Activated T-helper 1 cell treated with anti-CD3 and anti-CD28 coated beads, Interleukin-12 subunit alpha, Interleukin-12 subunit beta, Interleukin-2, Interleukin-4 antibody, amounts not matched to agents 30 ng/mL and 10 ng/mL and 1 ng/mL, durations not matched to agents 14 hours and 24 hours and 36 hours (primary cell): ENCODE results near the gene BTRC. TPM values are rescaled to one million over a fixed set of nuclear protein-coding genes. Genes with fewer than 3 reads are reported as not detected.
A peak's percentile ranks its signal among the peaks of the same experiment; 100 is the strongest.

Source experiments
- DNase-seq: peaks from one replicate; pipeline ENCODE4 v3.0.0; 2021; ENCODE audit warnings: low spot score
- H3K27ac Mint-ChIP-seq: one replicate; pipeline ENCODE4 v1.8.0; 2021; ENCODE audit warnings: mild to moderate bottlenecking, mixed read lengths
- H3K27me3 Mint-ChIP-seq: one replicate; pipeline ENCODE4 v1.8.0; 2022; ENCODE audit warnings: mild to moderate bottlenecking, moderate library complexity, mixed read lengths; ENCODE audit not compliant: insufficient read depth
- H3K36me3 Mint-ChIP-seq: one replicate; pipeline ENCODE4 v1.8.0; 2021; ENCODE audit warnings: low read depth, mixed read lengths
- H3K4me1 Mint-ChIP-seq: one replicate; pipeline ENCODE4 v1.8.0; 2021; ENCODE audit warnings: low read depth, mixed read lengths
- H3K4me3 Mint-ChIP-seq: one replicate; pipeline ENCODE4 v1.8.0; 2021; ENCODE audit warnings: mild to moderate bottlenecking, moderate library complexity, mixed read lengths
- H3K9me3 Mint-ChIP-seq: one replicate; pipeline ENCODE4 v1.8.0; 2021; ENCODE audit warnings: mixed read lengths
- intact Hi-C: fragments of 100-400 bp; cut with micrococcal nuclease; formaldehyde crosslinking; loops from one replicate; pipeline ENCODE4 v1.15.1; 2024
- total RNA-seq: library from RNA; stranded (reverse); gene quantifications from 2 replicates; pipeline ENCODE4 v1.2.3, GENCODE V29; 2022

Gene BTRC
- total RNA-seq, 1 donor from 2014 or later = 22.2 TPM

DNA sequence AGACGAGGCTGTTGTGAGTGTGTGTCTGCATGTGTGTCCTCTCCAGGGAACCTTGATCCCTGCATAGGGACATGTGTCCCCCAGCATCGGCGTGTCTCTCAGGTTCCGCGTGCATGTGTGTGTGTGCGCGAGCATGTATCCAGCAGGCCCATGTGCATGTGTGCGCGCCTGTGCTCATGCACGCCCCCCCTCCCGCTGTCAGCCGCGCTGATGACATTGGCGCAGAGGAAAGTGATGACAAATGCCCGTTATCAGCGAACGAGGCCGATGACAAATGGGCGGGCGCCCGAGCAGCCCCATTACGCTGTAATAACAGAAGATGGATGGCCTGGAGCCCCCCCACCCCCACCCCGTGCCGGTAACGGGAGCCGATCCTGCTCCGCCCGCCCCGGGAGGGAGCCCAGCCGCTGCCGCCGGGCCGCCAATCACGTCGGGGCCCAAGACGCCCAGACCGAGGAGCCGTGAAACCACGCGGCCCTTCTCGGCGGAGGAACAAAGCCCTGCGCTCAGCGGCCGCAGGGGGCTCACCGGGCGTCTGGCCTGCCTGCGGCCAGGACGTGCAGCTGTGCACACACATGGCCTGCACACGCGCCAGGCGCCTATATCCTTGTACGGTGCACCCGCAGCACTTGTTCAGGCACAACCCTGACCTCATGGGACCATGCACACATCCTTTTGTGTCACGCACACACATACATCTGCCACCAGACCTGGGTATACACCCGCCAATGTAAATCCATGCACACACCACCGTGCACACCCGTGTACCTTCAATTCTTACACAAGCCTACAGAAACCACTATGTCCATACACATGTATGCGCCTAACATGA lies 212.6 kb downstream of the BTRC start:
- H3K27me3 Mint-ChIP-seq = peaks cover 54% of the 10 kb centered on the region
- intact Hi-C loops = loop anchor here (5.0 kb wide), 1 partner anchor 264 kb away; no protein-coding TSS in a partner anchor
- H3K27ac Mint-ChIP-seq = no peak overlapping the region
- no peaks in the 10 kb centered on the region for H3K4me1 Mint-ChIP-seq
- H3K4me3 Mint-ChIP-seq = no peak overlapping the region
- no peaks in the 10 kb centered on the region for H3K36me3 Mint-ChIP-seq
- no peak for DNase-seq
- no peaks in the 10 kb centered on the region for H3K9me3 Mint-ChIP-seq

DNA sequence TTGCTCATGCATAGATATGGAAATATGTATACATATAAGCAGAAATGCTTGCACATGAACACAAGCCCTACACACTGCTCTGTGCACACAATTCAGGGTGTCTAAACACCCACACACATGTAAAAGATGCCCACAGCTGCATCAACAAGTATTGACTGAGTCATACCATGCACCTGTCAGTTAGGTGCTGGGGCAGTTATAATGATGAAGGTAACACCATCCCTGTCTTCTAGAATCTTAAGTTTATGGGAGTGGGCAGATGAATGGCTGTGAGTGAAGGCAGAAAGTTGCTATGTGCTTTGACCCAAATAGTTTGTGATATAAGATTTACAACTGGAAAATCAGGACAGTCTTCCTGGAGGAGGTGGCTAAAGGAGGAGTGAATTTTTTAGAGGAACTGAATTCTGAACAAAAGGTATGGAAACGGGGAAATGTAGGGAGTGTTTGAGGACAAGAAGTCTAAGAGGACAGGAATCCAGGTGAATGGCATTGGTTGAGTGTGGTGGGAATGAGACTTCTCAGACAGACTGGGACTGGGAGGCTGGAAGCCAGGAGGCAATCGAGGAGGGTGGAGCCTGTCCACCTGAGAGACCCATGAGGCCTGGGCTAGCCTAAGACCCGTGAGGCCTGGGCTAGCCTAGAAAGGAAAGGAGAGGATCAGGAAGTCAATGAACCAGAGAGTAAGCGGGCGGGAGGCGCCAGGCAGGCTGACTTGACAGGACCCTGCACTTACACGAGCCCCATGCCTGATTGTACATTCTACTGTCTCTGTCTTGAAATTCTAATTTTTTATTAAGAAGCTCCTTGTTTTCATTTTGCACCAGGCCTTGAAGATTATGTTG lies 213.4 kb downstream of the BTRC start:
- DNase-seq = no peak
- Mint-ChIP-seq H3K4me1 (no peaks in the 10 kb centered on the region), H3K27me3 (peaks cover 54% of the 10 kb centered on the region), H3K4me3 (no peak overlapping the region), H3K27ac (no peak overlapping the region), H3K9me3 (no peaks in the 10 kb centered on the region), H3K36me3 (no peaks in the 10 kb centered on the region)
- intact Hi-C loops = loop anchor here (5.0 kb wide), 1 partner anchor 265 kb away; no protein-coding TSS in a partner anchor

DNA sequence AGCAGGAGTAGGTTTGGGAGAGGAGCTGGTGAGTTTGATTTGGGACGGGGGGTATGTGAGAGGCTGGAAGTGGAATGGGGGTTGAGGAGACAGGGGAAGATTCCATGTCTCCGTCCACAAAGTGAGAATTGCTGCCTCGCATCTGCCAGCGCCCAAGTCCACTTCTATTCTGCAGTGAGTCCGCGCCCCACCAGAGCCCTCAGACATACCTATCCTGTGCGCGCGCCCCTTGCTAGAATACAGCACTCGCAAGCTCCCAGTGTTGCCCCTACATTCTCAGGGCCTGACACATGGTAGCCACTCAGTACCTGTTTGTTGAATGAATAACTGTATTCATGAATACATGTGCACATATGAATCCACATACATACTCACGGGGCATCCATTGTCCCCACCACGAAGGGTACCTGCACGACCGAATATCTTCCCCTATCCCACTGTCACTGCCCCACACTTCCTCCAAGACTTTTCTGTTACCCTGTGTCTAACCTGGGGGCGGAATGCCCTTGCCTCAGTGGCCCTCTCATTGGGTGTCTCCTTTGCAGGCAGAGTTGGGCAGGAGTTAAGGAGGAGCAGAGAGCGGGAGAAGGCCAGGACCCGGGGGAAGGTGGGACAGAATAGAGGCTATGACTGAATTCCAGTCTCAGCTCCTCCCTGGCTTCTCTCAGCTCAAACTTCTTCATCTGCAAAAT lies 214.2 kb downstream of the BTRC start:
- no peak for DNase-seq
- no peak overlapping the region for H3K4me3 Mint-ChIP-seq
- peaks cover 54% of the 10 kb centered on the region for H3K27me3 Mint-ChIP-seq

DNA sequence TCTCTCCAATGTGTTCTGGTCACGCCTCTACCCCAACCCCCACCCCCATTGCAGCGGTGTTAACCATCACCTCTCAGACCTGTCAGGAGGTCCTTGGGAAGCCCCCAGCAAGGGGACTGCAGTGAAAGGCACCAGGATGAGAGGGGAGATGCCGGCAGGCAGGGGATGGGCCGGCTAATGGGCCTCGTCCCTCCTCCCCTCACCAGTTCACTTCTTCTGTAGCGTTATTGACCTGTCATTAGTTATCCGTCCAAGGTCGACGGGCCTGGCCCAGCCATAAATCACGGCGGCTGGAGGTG lies 215.3 kb downstream of the BTRC start:
- no peaks in the 10 kb centered on the region for H3K36me3 Mint-ChIP-seq
- no peak overlapping the region for H3K27ac Mint-ChIP-seq
- H3K9me3 Mint-ChIP-seq = no peaks in the 10 kb centered on the region
- intact Hi-C loops = loop anchor here (5.0 kb wide), 1 partner anchor 267 kb away; no protein-coding TSS in a partner anchor
- H3K4me3 Mint-ChIP-seq = peak overlapping the region; percentile 68
- peaks cover 45% of the 10 kb centered on the region for H3K27me3 Mint-ChIP-seq
- no peak for DNase-seq
- no peaks in the 10 kb centered on the region for H3K4me1 Mint-ChIP-seq

More for the DNA sequence above, 214.2 kb downstream of the BTRC start:
- Mint-ChIP-seq H3K4me1 (no peaks in the 10 kb centered on the region), H3K9me3 (no peaks in the 10 kb centered on the region), H3K36me3 (no peaks in the 10 kb centered on the region), H3K27ac (no peak overlapping the region)
- intact Hi-C loops = loop anchor here (5.0 kb wide), 1 partner anchor 266 kb away; no protein-coding TSS in a partner anchor

GRCh38 chr10:101569622-101570427 lies 215.9 kb downstream of the BTRC start:
- H3K4me3 Mint-ChIP-seq = peak overlapping the region; percentile 68
- peak; percentile 61 for DNase-seq
- no peaks in the 10 kb centered on the region for H3K4me1 Mint-ChIP-seq
- intact Hi-C loops = loop anchor here (1.0 to 5.0 kb wide), 6 partner anchors 34 to 409 kb away; no protein-coding TSS in a partner anchor
- H3K27ac Mint-ChIP-seq = no peak overlapping the region
- no peaks in the 10 kb centered on the region for H3K9me3 Mint-ChIP-seq
- H3K36me3 Mint-ChIP-seq = no peaks in the 10 kb centered on the region
- H3K27me3 Mint-ChIP-seq = peaks cover 43% of the 10 kb centered on the region

DNA sequence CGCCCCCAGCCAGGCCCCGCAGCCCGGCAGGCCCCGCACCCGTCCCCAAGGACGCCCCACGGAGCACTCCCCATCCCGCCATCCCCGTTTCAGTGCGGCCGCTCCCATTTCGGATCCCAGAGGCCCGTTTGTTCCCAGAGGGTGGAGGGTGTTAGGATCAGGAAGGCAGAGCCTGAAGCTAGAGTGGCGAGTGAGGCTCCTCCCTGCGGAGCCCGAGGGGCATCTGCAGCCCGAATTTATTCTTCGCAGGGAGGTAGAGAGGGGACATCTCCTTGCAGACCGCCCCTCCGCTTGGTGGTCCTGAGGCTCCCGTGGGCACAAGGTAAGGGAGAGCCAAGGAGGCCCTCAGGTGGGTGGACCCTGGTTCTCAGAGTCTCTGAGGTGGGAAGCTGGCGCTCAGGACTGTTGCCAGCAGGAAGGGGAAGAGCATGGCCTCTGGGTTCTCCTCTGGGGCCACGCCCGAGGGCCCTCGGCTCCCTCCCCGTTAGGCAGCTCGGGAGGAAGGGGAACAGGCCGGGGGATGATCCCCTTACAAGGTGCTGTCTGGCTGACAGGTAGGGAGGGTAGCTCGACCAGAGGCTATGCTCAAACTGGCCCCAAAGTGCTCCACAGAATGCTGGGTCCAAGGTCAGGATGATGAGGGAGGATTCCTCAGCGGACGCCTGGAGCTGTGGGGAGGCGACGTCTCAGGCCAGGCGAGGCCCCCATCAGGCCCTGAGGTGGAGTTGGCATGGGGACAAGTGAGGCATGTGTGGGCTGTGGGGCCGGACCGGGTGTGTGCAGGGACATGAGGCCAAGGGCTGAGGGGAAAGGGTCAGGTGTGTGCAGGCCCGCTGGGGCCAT lies 216.7 kb downstream of the BTRC start:
- H3K36me3 Mint-ChIP-seq = no peaks in the 10 kb centered on the region
- no peaks in the 10 kb centered on the region for H3K9me3 Mint-ChIP-seq
- no peaks in the 10 kb centered on the region for H3K4me1 Mint-ChIP-seq
- DNase-seq = no peak
- no peak overlapping the region for H3K27ac Mint-ChIP-seq
- intact Hi-C loops = loop anchor here (1.0 kb wide), 5 partner anchors 34 to 409 kb away; no protein-coding TSS in a partner anchor
- H3K27me3 Mint-ChIP-seq = peaks cover 35% of the 10 kb centered on the region
- H3K4me3 Mint-ChIP-seq = peak overlapping the region; percentile 15

DNA sequence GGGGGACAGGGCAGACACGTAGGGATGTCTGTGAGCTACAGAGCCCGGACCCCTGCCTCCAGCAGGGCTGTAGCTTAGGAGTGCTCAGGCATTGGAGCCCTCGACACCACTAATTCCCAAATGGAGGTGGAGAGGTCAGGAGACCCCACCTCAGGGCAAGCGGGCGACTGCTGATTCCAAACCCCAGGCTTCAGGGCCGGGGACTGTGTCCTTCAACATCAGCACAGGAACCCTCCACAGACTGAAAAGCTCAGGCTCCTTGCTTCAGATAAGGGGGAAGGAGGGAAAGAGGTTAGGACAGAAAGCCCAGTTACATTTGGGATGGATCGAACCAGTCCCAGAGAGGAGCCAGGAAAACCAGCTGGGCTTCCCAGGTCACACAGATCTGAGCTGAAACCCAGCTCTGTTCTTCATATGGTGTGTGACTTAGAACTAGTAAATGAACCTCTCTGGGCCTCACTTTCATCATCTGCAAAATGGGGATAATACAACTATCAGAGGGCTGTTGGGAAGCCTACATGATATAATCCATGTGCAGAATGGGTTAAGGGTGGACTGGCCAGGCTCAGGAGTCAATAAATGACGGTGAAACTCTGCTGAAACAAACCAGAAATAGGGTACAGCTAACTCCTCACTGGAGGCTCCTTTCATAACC lies 217.4 kb downstream of the BTRC start:
- Mint-ChIP-seq H3K9me3 (no peaks in the 10 kb centered on the region), H3K4me3 (no peak overlapping the region), H3K36me3 (no peaks in the 10 kb centered on the region), H3K4me1 (no peaks in the 10 kb centered on the region), H3K27me3 (peaks cover 28% of the 10 kb centered on the region), H3K27ac (no peak overlapping the region)
- intact Hi-C loops = no loop called here
- DNase-seq = no peak

- Mint-ChIP-seq H3K27me3 (peaks cover 24% of the 10 kb centered on the region), H3K4me1 (no peaks in the 10 kb centered on the region), H3K27ac (no peak overlapping the region), H3K9me3 (no peaks in the 10 kb centered on the region), H3K36me3 (no peaks in the 10 kb centered on the region), H3K4me3 (no peak overlapping the region)
- intact Hi-C loops = no loop called here
- DNase-seq = no peak
Observed at GRCh38 chr10:101572126-101572525, 218.2 kb downstream of the BTRC start.

GRCh38 chr10:101572785-101573184 lies 218.8 kb downstream of the BTRC start:
- Mint-ChIP-seq H3K4me1 (no peaks in the 10 kb centered on the region), H3K36me3 (no peaks in the 10 kb centered on the region), H3K27me3 (peaks cover 19% of the 10 kb centered on the region), H3K4me3 (no peak overlapping the region), H3K9me3 (no peaks in the 10 kb centered on the region), H3K27ac (no peak overlapping the region)
- intact Hi-C loops = no loop called here
- DNase-seq = no peak

GRCh38 chr10:101573885-101574753 lies 220.2 kb downstream of the BTRC start:
- intact Hi-C loops = no loop called here
- DNase-seq = no peak
- Mint-ChIP-seq H3K4me1 (no peaks in the 10 kb centered on the region), H3K36me3 (peaks cover 6% of the 10 kb centered on the region), H3K27ac (no peak overlapping the region), H3K4me3 (no peak overlapping the region), H3K27me3 (peaks cover 6% of the 10 kb centered on the region), H3K9me3 (no peaks in the 10 kb centered on the region)
